Measurements from ENCODE around the gene CFAP20DC. TPM values are rescaled to one million over a fixed set of nuclear protein-coding genes. Genes with fewer than 3 reads are reported as not detected.

CFAP20DC gene
- total RNA-seq, 2 experiments from 2014 or later: 1.0 to 1.8 TPM

DNA sequence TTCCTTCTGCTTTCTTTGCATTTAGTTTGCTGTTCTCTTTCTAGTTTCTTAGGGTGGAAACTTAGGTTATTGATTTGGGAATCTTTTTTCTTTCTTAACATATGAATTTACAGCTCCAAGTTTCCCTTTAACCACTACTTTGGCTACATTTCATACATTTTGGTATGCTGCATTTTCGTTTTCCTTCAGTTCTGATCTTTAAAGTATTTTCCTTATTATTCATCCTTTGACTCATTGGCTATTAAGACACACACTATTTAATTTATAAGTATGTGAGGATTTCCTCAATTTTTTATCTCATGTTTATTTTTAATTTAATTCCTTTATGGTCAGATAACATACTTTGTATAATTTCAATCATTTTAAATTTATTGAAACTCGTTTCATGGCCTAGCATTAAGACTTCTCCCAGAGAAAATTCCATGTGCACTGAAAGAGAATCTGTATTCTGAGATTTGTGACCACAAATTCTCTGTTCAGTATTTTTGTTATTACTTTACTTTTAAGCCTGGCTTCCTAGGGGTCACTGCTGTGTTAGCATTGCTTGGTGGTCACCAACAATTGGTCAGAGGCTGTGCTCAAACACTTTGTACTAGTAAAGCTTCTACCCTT lies 87.7 kb downstream of the CFAP20DC start:
- no peaks in the 10 kb centered on the region for H3K79me2 ChIP-seq (ENCODE audit: insufficient read depth, low read depth, low read length)
- H4K20me1 ChIP-seq (ENCODE audit: insufficient read depth, low read length): no peaks in the 10 kb centered on the region
- no peaks in the 10 kb centered on the region for H3K36me3 ChIP-seq (ENCODE audit: insufficient read depth, low read length)
- no peak overlapping the region for H2AFZ ChIP-seq (ENCODE audit: low read length)
- no peaks in the 10 kb centered on the region for H3K9me2 ChIP-seq (ENCODE audit: insufficient read depth, low read length)
- no peaks in the 10 kb centered on the region for H3K4me1 ChIP-seq (ENCODE audit: insufficient read depth, low read length, poor library complexity, severe bottlenecking)
- POLR2A ChIA-PET: no interaction called here
- no peak overlapping the region for H3K4me3 ChIP-seq (ENCODE audit: low read depth, low read length, poor library complexity, severe bottlenecking)
- no peak overlapping the region for H3K4me2 ChIP-seq (ENCODE audit: low read length)
- H3K27ac ChIP-seq (ENCODE audit: low read depth, low read length, poor library complexity, severe bottlenecking): no peak overlapping the region
- DNase-seq (ENCODE audit: low spot score): no peak
- intact Hi-C loops (cut with micrococcal nuclease; ENCODE audit: unreplicated experiment): no loop called here
- no TSS peak for BruUV-seq (replicated peaks)
- TF ChIP-seq, protein P1, sequence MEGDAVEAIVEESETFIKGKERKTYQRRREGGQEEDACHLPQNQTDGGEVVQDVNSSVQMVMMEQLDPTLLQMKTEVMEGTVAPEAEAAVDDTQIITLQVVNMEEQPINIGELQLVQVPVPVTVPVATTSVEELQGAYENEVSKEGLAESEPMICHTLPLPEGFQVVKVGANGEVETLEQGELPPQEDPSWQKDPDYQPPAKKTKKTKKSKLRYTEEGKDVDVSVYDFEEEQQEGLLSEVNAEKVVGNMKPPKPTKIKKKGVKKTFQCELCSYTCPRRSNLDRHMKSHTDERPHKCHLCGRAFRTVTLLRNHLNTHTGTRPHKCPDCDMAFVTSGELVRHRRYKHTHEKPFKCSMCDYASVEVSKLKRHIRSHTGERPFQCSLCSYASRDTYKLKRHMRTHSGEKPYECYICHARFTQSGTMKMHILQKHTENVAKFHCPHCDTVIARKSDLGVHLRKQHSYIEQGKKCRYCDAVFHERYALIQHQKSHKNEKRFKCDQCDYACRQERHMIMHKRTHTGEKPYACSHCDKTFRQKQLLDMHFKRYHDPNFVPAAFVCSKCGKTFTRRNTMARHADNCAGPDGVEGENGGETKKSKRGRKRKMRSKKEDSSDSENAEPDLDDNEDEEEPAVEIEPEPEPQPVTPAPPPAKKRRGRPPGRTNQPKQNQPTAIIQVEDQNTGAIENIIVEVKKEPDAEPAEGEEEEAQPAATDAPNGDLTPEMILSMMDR (conservative IDR thresholded peaks at IDR 0.05; ENCODE audit: low read length): no peak
- TF ChIP-seq EZH2phosphoT487 (IDR thresholded peaks at IDR 0.05; ENCODE audit: borderline replicate concordance, low read depth, low read length): no peak
- CTCF ChIA-PET (ENCODE audit: unreplicated experiment): no interaction called here
- H3K9me3 ChIP-seq (ENCODE audit: low read length): no peaks in the 10 kb centered on the region

DNA sequence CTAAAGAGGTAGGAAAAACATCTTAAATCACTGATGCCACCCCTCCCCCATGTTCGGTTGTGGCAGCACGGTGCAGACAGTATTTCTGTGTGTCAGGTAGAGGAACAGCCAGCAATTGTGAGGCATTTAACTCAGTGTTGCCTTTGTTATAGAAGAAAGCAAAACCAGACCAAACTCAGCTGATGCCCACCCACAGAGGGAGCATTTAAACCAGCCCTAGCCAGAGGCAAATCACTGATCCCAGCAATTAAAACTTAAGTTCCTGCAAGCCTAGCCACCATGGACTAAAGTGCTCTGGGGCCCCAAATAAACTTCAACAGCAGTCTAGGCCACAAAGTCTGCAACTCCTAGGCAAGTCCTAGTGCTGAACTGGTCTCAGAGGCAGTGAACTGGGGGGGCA lies 94.5 kb downstream of the CFAP20DC start:
- no peak for TF ChIP-seq EZH2phosphoT487 (IDR thresholded peaks at IDR 0.05; ENCODE audit: borderline replicate concordance, low read depth, low read length)
- TF ChIP-seq, protein P1 (conservative IDR thresholded peaks at IDR 0.05; ENCODE audit: low read length): no peak
- no peak overlapping the region for H2AFZ ChIP-seq (ENCODE audit: low read length)
- H3K79me2 ChIP-seq (ENCODE audit: insufficient read depth, low read depth, low read length): no peaks in the 10 kb centered on the region
- no peaks in the 10 kb centered on the region for H3K9me3 ChIP-seq (ENCODE audit: low read length)
- no TSS peak for BruUV-seq (replicated peaks)
- no peak for DNase-seq (ENCODE audit: low spot score)
- H3K4me2 ChIP-seq (ENCODE audit: low read length): no peak overlapping the region
- CTCF ChIA-PET (ENCODE audit: unreplicated experiment): no interaction called here
- H3K4me1 ChIP-seq (ENCODE audit: insufficient read depth, low read length, poor library complexity, severe bottlenecking): no peaks in the 10 kb centered on the region
- no peak overlapping the region for H3K4me3 ChIP-seq (ENCODE audit: low read depth, low read length, poor library complexity, severe bottlenecking)
- H3K27ac ChIP-seq (ENCODE audit: low read depth, low read length, poor library complexity, severe bottlenecking): no peak overlapping the region
- no peaks in the 10 kb centered on the region for H4K20me1 ChIP-seq (ENCODE audit: insufficient read depth, low read length)
- no peaks in the 10 kb centered on the region for H3K36me3 ChIP-seq (ENCODE audit: insufficient read depth, low read length)
- intact Hi-C loops (cut with micrococcal nuclease; ENCODE audit: unreplicated experiment): no loop called here
- POLR2A ChIA-PET: no interaction called here
- H3K9me2 ChIP-seq (ENCODE audit: insufficient read depth, low read length): no peaks in the 10 kb centered on the region

DNA sequence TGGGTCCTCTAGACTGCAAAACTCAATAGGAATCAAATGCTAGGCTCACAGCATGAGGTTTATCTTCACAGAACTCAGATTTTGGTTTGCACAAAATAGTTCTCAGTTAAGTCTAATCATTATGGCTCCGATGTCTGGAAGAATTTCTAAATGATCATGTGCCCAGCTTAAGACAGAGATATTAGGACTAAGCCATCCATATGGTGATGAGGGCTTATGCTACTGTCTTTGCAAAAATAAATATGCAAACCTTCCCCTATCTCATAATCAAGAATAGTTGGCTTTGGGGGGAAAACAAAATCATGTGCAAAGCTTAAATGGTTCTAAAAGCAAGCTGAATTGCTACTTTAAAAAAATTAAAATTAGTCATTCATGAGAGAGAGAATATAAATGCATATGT lies 96.5 kb downstream of the CFAP20DC start:
- no TSS peak for BruUV-seq (replicated peaks)
- intact Hi-C loops (cut with micrococcal nuclease; ENCODE audit: unreplicated experiment): no loop called here
- POLR2A ChIA-PET: interaction anchor here (1.3 kb wide), 1 partner anchor 12 kb away, joined by 4 read pairs; no protein-coding TSS in a partner anchor

More for the DNA sequence above, 96.5 kb downstream of the CFAP20DC start:
- H3K4me1 ChIP-seq (ENCODE audit: insufficient read depth, low read length, poor library complexity, severe bottlenecking): no peaks in the 10 kb centered on the region
- CTCF ChIA-PET (ENCODE audit: unreplicated experiment): no interaction called here
- no peak for DNase-seq (ENCODE audit: low spot score)
- H3K4me2 ChIP-seq (ENCODE audit: low read length): no peak overlapping the region
- TF ChIP-seq, protein P1 (conservative IDR thresholded peaks at IDR 0.05; ENCODE audit: low read length): no peak
- TF ChIP-seq EZH2phosphoT487 (IDR thresholded peaks at IDR 0.05; ENCODE audit: borderline replicate concordance, low read depth, low read length): no peak
- no peak overlapping the region for H3K4me3 ChIP-seq (ENCODE audit: low read depth, low read length, poor library complexity, severe bottlenecking)
- no peaks in the 10 kb centered on the region for H3K79me2 ChIP-seq (ENCODE audit: insufficient read depth, low read depth, low read length)
- no peaks in the 10 kb centered on the region for H4K20me1 ChIP-seq (ENCODE audit: insufficient read depth, low read length)
- H2AFZ ChIP-seq (ENCODE audit: low read length): no peak overlapping the region
- H3K27ac ChIP-seq (ENCODE audit: low read depth, low read length, poor library complexity, severe bottlenecking): no peak overlapping the region
- H3K9me3 ChIP-seq (ENCODE audit: low read length): no peaks in the 10 kb centered on the region
- H3K36me3 ChIP-seq (ENCODE audit: insufficient read depth, low read length): no peaks in the 10 kb centered on the region
- H3K9me2 ChIP-seq (ENCODE audit: insufficient read depth, low read length): no peaks in the 10 kb centered on the region
